Pancreas (tissue), 10 donors: ENCODE data around the gene SERPINF2. TPM values are rescaled to one million over a fixed set of nuclear protein-coding genes. Genes with fewer than 3 reads are reported as not detected.
A peak's percentile ranks its signal among the peaks of the same experiment; 100 is the strongest.
"Not testable (repeated sequence)": the region's sequence is repeated elsewhere in the genome, so short reads cannot be mapped to it uniquely, and the experiment has no call there.

Source experiments
- ATAC-seq, 4 donors: fragments of 200-7000 bp; cut with Tn5 transposase; one replicate each; pipeline versions ENCODE4 v1.8.0 to v1.9.1; 2020; ENCODE audit warnings: mild to moderate bottlenecking in 4 of 4, moderate library complexity in 4 of 4
- DNase-seq, 6 donors: peaks; one replicate each; pipeline ENCODE4 v3.0.0-alpha.2; 2020
- FAIRE-seq: peaks from 2 replicates; lab custom pipeline; 2012; peaks lifted over from hg19 to GRCh38; lab: Jason Lieb, UNC
- H3K27ac ChIP-seq, 4 donors: fragments of 200-600 bp; sonication (generic); 1 replicate in 3 of 4; 2 replicates in 1 of 4; pipeline versions ENCODE4 v1.5.0 to v1.8.0; 2020
- H3K27me3 ChIP-seq, 4 donors: fragments of 200-600 bp; one replicate each; pipeline ENCODE4 v1.8.0; 2021
- H3K36me3 ChIP-seq, 3 donors: fragments of 200-600 bp; sonication (generic) in 1 of 3; one replicate each; pipeline versions ENCODE4 v1.5.0 to v1.8.0; 2020 to 2021
- H3K4me1 ChIP-seq, 3 donors: fragments of 200-600 bp; one replicate each; pipeline ENCODE4 v1.8.0; 2021
- H3K4me3 ChIP-seq, 4 donors: fragments of 200-600 bp; sonication (generic) in 2 of 4; one replicate each; pipeline versions ENCODE4 v1.5.0 to v1.8.0; 2020 to 2021
- H3K9me3 ChIP-seq, 4 donors: fragments of 200-600 bp; one replicate each; pipeline ENCODE4 v1.8.0; 2021
- WGBS, 2 donors: extraction: QIAGEN DNeasy Blood & Tissue Kit; methylation state at CpG; one replicate each; pipeline ENCODE4 v1.1.7; 2013; 5-methylcytosine and 5-hydroxymethylcytosine counted together
- intact Hi-C, 3 donors: fragments of 100-400 bp; cut with DNase I; formaldehyde crosslinking; loops; one replicate each; pipeline versions ENCODE4 v1.11.1 to v1.14.2; 2022
- polyA plus RNA-seq, 2 donors: library from polyadenylated mRNA; stranded (reverse); fragments of 200-250 nt; gene quantifications; one replicate each; pipeline ENCODE4 v1.2.3, GENCODE V29; 2013
- total RNA-seq, 6 donors: library from RNA; stranded (reverse); fragmentation: NEBNext Ultra II Directional in 4 of 6; extraction: Animal tissue kit (Norgen Biotek cat#: 25700) in 4 of 6; gene quantifications; one replicate each; pipeline versions ENCODE4 v1.2.1 to v1.2.4, GENCODE V29; 2021 to 2023
- TF ChIP-seq, protein P1 (sequence below), 4 donors: fragments of 200-600 bp; sonication (generic) in 3 of 4; IDR thresholded peaks; one replicate each; pipeline versions ENCODE4 v1.5.0 to v1.8.0; 2021; ENCODE audit warnings: antibody characterized with exemption in 4 of 4
- donor health status: healthy with polysubstance abuse.
- donor health status: DM: no; HTN: no; CAD: no; lungs with moderate emphysema.
- donor health status: DM: no; HTN: no; CAD: no.
- donor health status: control.
- donor health status: control.
- donor health status: Bipolar disorder and iron deficiency.
- donor health status: DM: yes; HTN: yes; CAD: no.
- donor health status: DM: no; HTN: no; CAD: no.
- donor health status: DM: no; HTN: no; CAD: no.
- donor health status: DM: yes; HTN: yes; CAD: no.

The SERPINF2 gene
- total and polyA plus RNA-seq, 8 donors: 1.4 to 8.8 (median 3.9) TPM

DNA sequence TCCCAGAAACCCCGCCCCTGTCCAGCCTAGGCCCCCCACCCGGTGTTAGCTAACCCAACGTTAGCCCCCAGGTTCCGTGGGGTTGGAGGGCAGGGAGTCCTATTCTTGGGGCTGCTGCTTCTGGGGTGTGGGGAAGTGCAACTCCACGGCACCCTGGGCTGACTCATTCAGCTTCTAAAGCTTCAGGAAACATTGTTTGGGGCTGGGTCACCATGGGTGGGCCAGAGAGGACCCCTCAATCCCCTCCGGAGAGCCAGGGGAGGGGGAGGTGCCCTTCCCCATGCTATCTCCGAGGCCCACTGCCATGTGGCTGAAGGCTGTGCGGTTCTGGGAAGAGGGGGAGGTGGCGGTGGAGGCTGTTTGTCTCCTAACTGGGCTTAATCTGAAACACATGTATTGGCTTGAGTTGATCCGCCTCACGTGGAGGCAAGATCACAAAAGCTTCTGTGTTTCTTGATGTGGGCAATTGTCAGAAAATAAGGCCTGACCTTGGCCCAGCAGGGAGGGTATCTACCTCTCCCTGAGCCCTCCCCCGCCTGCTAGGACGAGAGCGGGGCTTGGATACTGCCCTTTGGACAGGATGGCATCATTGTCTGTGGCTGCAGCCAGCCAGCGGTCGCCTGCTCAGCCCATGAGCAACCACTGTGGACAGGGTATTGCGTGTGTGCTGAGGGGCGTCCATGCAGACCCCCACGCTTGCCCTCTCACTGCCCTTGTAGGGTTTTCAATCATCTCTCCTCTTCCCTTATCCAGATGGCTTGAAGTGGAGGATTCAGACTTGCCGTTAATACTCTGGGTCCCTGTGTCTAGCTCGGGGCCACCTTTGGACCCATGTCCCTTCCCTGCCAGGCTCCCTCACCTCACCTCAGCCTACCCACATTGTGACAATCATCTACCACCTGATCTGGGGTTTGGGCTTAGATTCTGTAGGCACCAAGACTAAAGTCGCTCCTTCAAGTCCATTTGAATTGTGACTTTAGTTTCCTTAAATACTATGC lies 20.5 kb downstream of the SERPINF2 start:
- TF ChIP-seq, protein P1, sequence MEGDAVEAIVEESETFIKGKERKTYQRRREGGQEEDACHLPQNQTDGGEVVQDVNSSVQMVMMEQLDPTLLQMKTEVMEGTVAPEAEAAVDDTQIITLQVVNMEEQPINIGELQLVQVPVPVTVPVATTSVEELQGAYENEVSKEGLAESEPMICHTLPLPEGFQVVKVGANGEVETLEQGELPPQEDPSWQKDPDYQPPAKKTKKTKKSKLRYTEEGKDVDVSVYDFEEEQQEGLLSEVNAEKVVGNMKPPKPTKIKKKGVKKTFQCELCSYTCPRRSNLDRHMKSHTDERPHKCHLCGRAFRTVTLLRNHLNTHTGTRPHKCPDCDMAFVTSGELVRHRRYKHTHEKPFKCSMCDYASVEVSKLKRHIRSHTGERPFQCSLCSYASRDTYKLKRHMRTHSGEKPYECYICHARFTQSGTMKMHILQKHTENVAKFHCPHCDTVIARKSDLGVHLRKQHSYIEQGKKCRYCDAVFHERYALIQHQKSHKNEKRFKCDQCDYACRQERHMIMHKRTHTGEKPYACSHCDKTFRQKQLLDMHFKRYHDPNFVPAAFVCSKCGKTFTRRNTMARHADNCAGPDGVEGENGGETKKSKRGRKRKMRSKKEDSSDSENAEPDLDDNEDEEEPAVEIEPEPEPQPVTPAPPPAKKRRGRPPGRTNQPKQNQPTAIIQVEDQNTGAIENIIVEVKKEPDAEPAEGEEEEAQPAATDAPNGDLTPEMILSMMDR (IDR thresholded peaks at IDR 0.05): no peak
- intact Hi-C loops: no loop called here
- Histone ChIP-seq H3K36me3 (no peaks in the 10 kb centered on the region), H3K27ac (peak overlapping the region in 3 of 4 donors; percentile 37 to 53 (median 49)), H3K27me3 (no peaks in the 10 kb centered on the region), H3K4me1 (no peaks in the 10 kb centered on the region), H3K9me3 (no peaks in the 10 kb centered on the region), H3K4me3 (peak overlapping the region in 3 of 4 donors; percentile 4 to 27 (median 18))
- 37 to 38% methylated on average over 22 of the region's 22 CpGs for WGBS, 2 donors
- DNase-seq (no peak), FAIRE-seq (no peak), ATAC-seq (peak; percentile 41 to 64 (median 54))

DNA sequence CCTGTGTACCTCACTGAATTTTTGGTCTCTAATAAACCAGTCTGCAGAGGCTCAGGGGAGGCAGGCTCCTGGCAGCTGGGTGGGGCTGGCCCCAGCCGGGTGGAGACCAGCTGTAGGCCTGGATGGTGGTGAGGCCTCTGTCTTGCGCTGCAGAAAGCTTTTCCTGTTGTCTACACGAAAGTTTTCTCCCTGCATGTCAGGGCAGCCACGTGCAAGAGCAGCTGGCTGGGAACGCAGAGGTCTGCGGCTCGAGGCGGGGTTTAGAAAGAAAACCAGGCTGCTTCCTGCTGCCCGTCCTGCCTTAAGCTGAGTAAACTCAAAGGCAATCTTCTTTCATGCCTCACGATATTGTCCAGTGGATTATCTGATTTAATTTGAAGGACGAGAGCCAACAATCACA lies 21.6 kb downstream of the SERPINF2 start:
- ATAC-seq: peak in 3 of 4 donors; percentile 44 to 58 (median 47)
- TF ChIP-seq, protein P1 (IDR thresholded peaks at IDR 0.05): no peak
- FAIRE-seq: no peak
- WGBS, 2 donors: 45 to 61% methylated on average over 11 of the region's 11 CpGs
- Histone ChIP-seq H3K4me1 (no peaks in the 10 kb centered on the region), H3K9me3 (no peaks in the 10 kb centered on the region), H3K27me3 (no peaks in the 10 kb centered on the region), H3K36me3 (no peaks in the 10 kb centered on the region), H3K27ac (peak overlapping the region in 2 of 4 donors; percentile 37 to 53), H3K4me3 (no peak overlapping the region)
- intact Hi-C loops: no loop called here
- DNase-seq: no peak

DNA sequence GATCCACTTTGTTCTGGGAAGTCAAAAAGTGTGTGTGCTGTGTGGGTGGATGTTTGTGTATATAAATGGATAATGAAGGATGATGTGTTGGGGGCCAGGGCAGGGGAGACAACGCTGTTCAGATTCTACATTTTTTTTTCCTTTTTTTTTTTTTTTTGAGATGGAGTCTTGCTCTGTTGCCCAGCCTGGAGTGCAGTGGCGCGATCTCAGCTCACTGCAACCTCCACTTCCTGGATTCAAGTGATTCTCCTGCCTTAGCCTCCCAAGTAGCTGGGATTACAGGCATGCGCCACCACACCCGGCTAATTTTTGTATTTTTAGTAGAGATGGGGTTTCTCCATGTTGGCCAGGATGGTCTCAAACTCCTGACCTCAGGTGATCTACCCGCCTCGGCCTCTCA lies 22.0 kb downstream of the SERPINF2 start:
- ATAC-seq, H3K4me1 ChIP-seq, FAIRE-seq, DNase-seq, H3K4me3 ChIP-seq, intact Hi-C loops, H3K27me3 ChIP-seq, H3K9me3 ChIP-seq, H3K36me3 ChIP-seq: not testable (repeated sequence)
- 94 to 95% methylated on average over 7 of the region's 7 CpGs for WGBS, 2 donors
- H3K27ac ChIP-seq: peak overlapping the region in 1 of 4 donors; percentile 53

DNA sequence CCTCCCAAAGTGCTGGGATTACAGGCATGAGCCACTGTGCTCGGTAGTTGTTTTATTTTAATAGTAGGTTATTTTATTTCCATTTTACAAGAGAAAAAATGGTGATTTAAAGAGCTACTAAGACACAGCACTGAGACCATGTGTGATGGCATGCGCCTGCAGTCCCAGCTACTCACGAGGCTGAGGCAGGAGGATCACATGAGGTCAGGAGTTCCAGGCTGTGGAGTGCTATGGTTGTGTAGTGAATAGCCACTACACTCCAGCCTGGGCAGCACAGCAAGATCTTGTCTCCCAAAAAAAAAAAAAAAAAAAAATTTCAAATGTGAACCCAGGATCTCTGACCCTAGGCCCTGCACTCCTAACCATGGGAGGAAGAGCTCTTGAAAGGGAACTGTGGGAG lies 22.9 kb downstream of the SERPINF2 start:
- Histone ChIP-seq H3K4me1 (no peaks in the 10 kb centered on the region), H3K4me3 (no peak overlapping the region), H3K9me3 (no peaks in the 10 kb centered on the region), H3K36me3 (no peaks in the 10 kb centered on the region), H3K27ac (no peak overlapping the region), H3K27me3 (no peaks in the 10 kb centered on the region)
- no peak for DNase-seq
- TF ChIP-seq, protein P1 (IDR thresholded peaks at IDR 0.05): no peak
- FAIRE-seq: no peak
- 89% methylated on average over 3 of the region's 3 CpGs for WGBS, 2 donors
- no peak for ATAC-seq
- intact Hi-C loops: no loop called here

DNA sequence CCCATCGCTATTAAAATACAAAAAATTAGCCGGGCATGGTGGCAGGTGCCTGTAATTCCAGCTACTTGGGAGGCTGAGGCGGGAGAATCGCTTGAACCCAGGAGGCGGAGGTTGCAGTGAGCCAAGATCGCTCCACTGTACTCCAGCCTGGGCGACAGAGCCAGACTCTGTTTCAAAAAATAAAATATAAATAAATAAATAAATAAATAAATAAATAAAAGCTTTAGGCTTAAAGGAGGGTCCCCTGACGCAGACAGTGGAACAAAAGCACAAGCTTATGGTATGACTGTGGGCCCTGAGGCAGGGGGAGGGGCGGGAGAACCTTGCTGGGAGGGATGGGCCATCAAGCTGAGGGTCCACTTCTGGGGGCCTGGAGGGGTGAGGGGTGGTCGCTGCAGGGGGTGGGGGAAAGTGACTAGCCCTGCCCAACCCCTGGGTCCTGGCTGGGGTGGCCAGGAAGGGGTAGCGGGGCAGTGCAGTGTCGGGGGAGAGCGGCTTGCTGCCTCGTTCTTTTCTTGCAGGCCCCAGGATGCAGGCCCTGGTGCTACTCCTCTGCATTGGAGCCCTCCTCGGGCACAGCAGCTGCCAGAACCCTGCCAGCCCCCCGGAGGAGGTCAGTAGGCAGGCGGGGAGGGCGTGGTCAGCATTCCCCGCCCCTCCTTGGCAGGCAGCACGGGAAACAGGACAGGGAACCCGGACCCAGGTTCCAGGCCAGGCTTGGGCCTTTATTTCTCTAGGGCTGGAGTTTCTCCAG lies 23.9 kb downstream of the SERPINF2 start:
- TF ChIP-seq, protein P1 (IDR thresholded peaks at IDR 0.05): no peak
- ATAC-seq (no peak), FAIRE-seq (no peak), DNase-seq (no peak)
- no peaks in the 10 kb centered on the region for H3K9me3 ChIP-seq
- intact Hi-C loops: no loop called here
- H3K4me3 ChIP-seq: no peak overlapping the region
- H3K27me3 ChIP-seq: no peaks in the 10 kb centered on the region
- H3K36me3 ChIP-seq: no peaks in the 10 kb centered on the region
- no peak overlapping the region for H3K27ac ChIP-seq
- WGBS, 2 donors: 73 to 79% methylated on average over 21 of the region's 21 CpGs
- no peaks in the 10 kb centered on the region for H3K4me1 ChIP-seq
